Measurements from ENCODE around the gene IMMP2L. TPM values are rescaled to one million over a fixed set of nuclear protein-coding genes. Genes with fewer than 3 reads are reported as not detected.

Gene IMMP2L
- polyA plus RNA-seq, 1 donor (not counting 4 experiments of a cell fraction or from before 2014, with no cell fraction given) = 14.1 TPM

- Histone ChIP-seq H3K27ac (ENCODE audit: control insufficient read depth, insufficient read depth, low read length) (no peak overlapping the region), H3K36me3 (ENCODE audit: control insufficient read depth in 2 of 2, extremely low read depth in 1 of 2, insufficient read depth in 2 of 2, low read length in 2 of 2) (no peaks in the 10 kb centered on the region), H3K4me1 (ENCODE audit: control insufficient read depth, extremely low read depth, insufficient read depth, low read length) (peaks cover 13% of the 10 kb centered on the region), H3K9ac (ENCODE audit: control insufficient read depth, extremely low read depth, insufficient read depth, low read length) (no peak overlapping the region), H3K4me3 (ENCODE audit: control insufficient read depth in 2 of 3, extremely low read depth in 1 of 3, insufficient read depth in 2 of 3, low read depth in 1 of 3, low read length in 3 of 3) (no peak overlapping the region), H3K27me3 (ENCODE audit: control insufficient read depth, extremely low read depth, insufficient read depth, low read length) (no peaks in the 10 kb centered on the region), H3K9me3 (ENCODE audit: control insufficient read depth, low read depth, low read length) (no peaks in the 10 kb centered on the region), H2AFZ (ENCODE audit: control insufficient read depth, low read length) (no peak overlapping the region), H3K4me2 (ENCODE audit: control insufficient read depth, extremely low read depth, insufficient read depth, low read depth, low read length) (no peak overlapping the region), H3K9me1 (ENCODE audit: control insufficient read depth, extremely low read depth, insufficient read depth, low read length) (no peaks in the 10 kb centered on the region), H4K20me1 (ENCODE audit: control insufficient read depth, extremely low read depth, insufficient read depth, low read length) (no peaks in the 10 kb centered on the region), H3K79me2 (ENCODE audit: control insufficient read depth, insufficient read depth, low read length) (no peaks in the 10 kb centered on the region)
- TF ChIP-seq CTCF (optimal IDR thresholded peaks at IDR 0.05 in 1 of 3, IDR thresholded peaks at IDR 0.05 in 1 of 3, conservative IDR thresholded peaks at IDR 0.05 in 1 of 3; ENCODE audit: extremely low read depth in 1 of 3, insufficient read depth in 2 of 3, low read length in 3 of 3) (no peak), EZH2 (IDR thresholded peaks at IDR 0.05; ENCODE audit: low read length) (no peak)
- DNase-seq (ENCODE audit: low read depth, low spot score) = no peak
- dilution Hi-C loops (cut with MboI; ENCODE audit: extremely low pct_ligation_motif_present, low sequenced_read_pairs) = no loop called here
- FAIRE-seq = no peak
Measured at GRCh38 chr7:111495173-111495810, 67.0 kb downstream of the IMMP2L start.

- no peaks in the 10 kb centered on the region for H3K9me3 ChIP-seq (ENCODE audit: control insufficient read depth, low read depth, low read length)
- no peak overlapping the region for H3K4me2 ChIP-seq (ENCODE audit: control insufficient read depth, extremely low read depth, insufficient read depth, low read depth, low read length)
- H3K79me2 ChIP-seq (ENCODE audit: control insufficient read depth, insufficient read depth, low read length) = no peaks in the 10 kb centered on the region
- H3K36me3 ChIP-seq (ENCODE audit: control insufficient read depth in 2 of 2, extremely low read depth in 1 of 2, insufficient read depth in 2 of 2, low read length in 2 of 2) = no peaks in the 10 kb centered on the region
- H3K9me1 ChIP-seq (ENCODE audit: control insufficient read depth, extremely low read depth, insufficient read depth, low read length) = no peaks in the 10 kb centered on the region
- H4K20me1 ChIP-seq (ENCODE audit: control insufficient read depth, extremely low read depth, insufficient read depth, low read length) = no peaks in the 10 kb centered on the region
- H3K27me3 ChIP-seq (ENCODE audit: control insufficient read depth, extremely low read depth, insufficient read depth, low read length) = no peaks in the 10 kb centered on the region
- no peak overlapping the region for H3K4me3 ChIP-seq (ENCODE audit: control insufficient read depth in 2 of 3, extremely low read depth in 1 of 3, insufficient read depth in 2 of 3, low read depth in 1 of 3, low read length in 3 of 3)
- H3K9ac ChIP-seq (ENCODE audit: control insufficient read depth, extremely low read depth, insufficient read depth, low read length) = no peak overlapping the region
- TF ChIP-seq CTCF (optimal IDR thresholded peaks at IDR 0.05 in 1 of 3, IDR thresholded peaks at IDR 0.05 in 1 of 3, conservative IDR thresholded peaks at IDR 0.05 in 1 of 3; ENCODE audit: extremely low read depth in 1 of 3, insufficient read depth in 2 of 3, low read length in 3 of 3) = no peak
- no peak for TF ChIP-seq EZH2 (IDR thresholded peaks at IDR 0.05; ENCODE audit: low read length)
- no peaks in the 10 kb centered on the region for H3K4me1 ChIP-seq (ENCODE audit: control insufficient read depth, extremely low read depth, insufficient read depth, low read length)
- H2AFZ ChIP-seq (ENCODE audit: control insufficient read depth, low read length) = no peak overlapping the region
- FAIRE-seq (no peak), DNase-seq (ENCODE audit: low read depth, low spot score) (no peak)
- H3K27ac ChIP-seq (ENCODE audit: control insufficient read depth, insufficient read depth, low read length) = no peak overlapping the region
- dilution Hi-C loops (cut with MboI; ENCODE audit: extremely low pct_ligation_motif_present, low sequenced_read_pairs) = no loop called here
Measured at GRCh38 chr7:111492234-111492633, 70.1 kb downstream of the IMMP2L start.

Data from keratinocyte (primary cell).